SK-N-SH (cell line): ENCODE results near the gene VOPP1. TPM values are rescaled to one million over a fixed set of nuclear protein-coding genes. Genes with fewer than 3 reads are reported as not detected.

Source experiments
- CTCF ChIA-PET: fragments of 300-600, 350-600 bp; formaldehyde crosslinking; extraction: SDS; loops from one replicate; lab custom pipeline; 2021; lab: Yijun Ruan, JAX
- POLR2A ChIA-PET: fragments of 350-600 bp; sonication (Branson Sonifier 250); formaldehyde crosslinking; extraction: SDS; loops from one replicate; lab custom pipeline; 2020; ENCODE audit warnings: antibody characterized with exemption, inconsistent platforms; lab: Yijun Ruan, JAX
- DNase-seq: peaks from one replicate; pipeline ENCODE4 v3.0.0; 2012
- H2AFZ ChIP-seq: fragments of 200-600 bp; sonication (generic); 2 replicates; pipeline ENCODE4 v1.8.1; 2016; ENCODE audit warnings: antibody characterized with exemption, mild to moderate bottlenecking, low read depth
- H3F3A ChIP-seq: fragments of 200-600 bp; sonication (generic); replicated peaks from 2 replicates; pipeline ENCODE3; 2016; ENCODE audit warnings: antibody characterized with exemption, mild to moderate bottlenecking; ENCODE audit not compliant: insufficient read depth
- H3K27ac ChIP-seq, 2 experiments: fragments of 200-500 bp in 1 of 2; fragments of 200-600 bp in 1 of 2; sonication (Bioruptor generic) in 1 of 2; sonication (generic), shearing (Covaris generic) in 1 of 2; 2 replicates each; pipeline versions ENCODE4 v1.5.1 to v1.6.1; 2014 to 2016; ENCODE audit warnings: low read depth in 2 of 2, inconsistent platforms in 1 of 2, low read length in 1 of 2, mild to moderate bottlenecking in 1 of 2, mixed read lengths in 1 of 2
- H3K27me3 ChIP-seq: fragments of 200-600 bp; sonication (generic), shearing (Covaris generic); 2 replicates; pipeline ENCODE4 v1.6.1; 2016; ENCODE audit warnings: mixed run types; ENCODE audit not compliant: insufficient read depth
- H3K36me3 ChIP-seq, 2 experiments: fragments of 200-500 bp in 1 of 2; fragments of 200-600 bp in 1 of 2; sonication (Bioruptor generic) in 1 of 2; sonication (generic) in 1 of 2; replicated peaks in 1 of 2; 2 replicates each; pipeline versions ENCODE3 to v1.5.1; 2014 to 2016; ENCODE audit warnings: low read length in 1 of 2, mild to moderate bottlenecking in 1 of 2; ENCODE audit not compliant: insufficient read depth in 2 of 2, control insufficient read depth in 1 of 2
- H3K4me1 ChIP-seq, 2 experiments: fragments of 200-500 bp in 1 of 2; fragments of 200-600 bp in 1 of 2; sonication (Bioruptor generic) in 1 of 2; sonication (generic), shearing (Covaris generic) in 1 of 2; 2 replicates each; pipeline versions ENCODE4 v1.5.1 to v1.6.1; 2014 to 2016; ENCODE audit warnings: low read depth in 1 of 2, low read length in 1 of 2, mixed run types in 1 of 2; ENCODE audit not compliant: insufficient read depth in 2 of 2, control insufficient read depth in 1 of 2
- H3K4me2 ChIP-seq: fragments of 200-600 bp; sonication (generic), shearing (Covaris generic); 2 replicates; pipeline ENCODE4 v1.6.1; 2017; ENCODE audit warnings: mixed run types
- H3K4me3 ChIP-seq, 2 experiments: fragments of 200-500 bp in 1 of 2; fragments of 200-600 bp in 1 of 2; sonication (Bioruptor generic) in 1 of 2; sonication (generic), shearing (Covaris generic) in 1 of 2; 2 replicates each; pipeline versions ENCODE4 v1.5.1 to v1.8.1; 2014 to 2016; ENCODE audit warnings: low read depth in 2 of 2, inconsistent platforms in 1 of 2, low read length in 1 of 2, mild to moderate bottlenecking in 1 of 2, mixed read lengths in 1 of 2, moderate library complexity in 1 of 2
- H3K79me2 ChIP-seq: fragments of 200-600 bp; sonication (generic); 2 replicates; pipeline ENCODE4 v1.8.1; 2017; ENCODE audit warnings: mild to moderate bottlenecking; ENCODE audit not compliant: insufficient read depth
- H3K9ac ChIP-seq: fragments of 200-600 bp; sonication (generic); 2 replicates; pipeline ENCODE4 v1.6.1; 2017; ENCODE audit warnings: mixed run types
- H3K9me2 ChIP-seq: fragments of 200-600 bp; sonication (generic); 2 replicates; pipeline ENCODE4 v1.6.1; 2017; ENCODE audit warnings: mixed run types
- H3K9me3 ChIP-seq: fragments of 200-600 bp; sonication (generic); 2 replicates; pipeline ENCODE4 v1.6.1; 2017; ENCODE audit warnings: mixed run types, mild to moderate bottlenecking, moderate library complexity
- H4K20me1 ChIP-seq: fragments of 200-600 bp; sonication (generic); 2 replicates; pipeline ENCODE4 v1.6.1; 2017; ENCODE audit warnings: mild to moderate bottlenecking, mixed run types; ENCODE audit not compliant: insufficient read depth
- CTCF ChIP-seq: fragments of 200-600 bp; sonication (generic); IDR thresholded peaks from 2 replicates; pipeline ENCODE4 v1.6.1; 2017; ENCODE audit warnings: antibody characterized with exemption, mild to moderate bottlenecking, moderate library complexity
- ELF1 ChIP-seq: IDR thresholded peaks from 2 replicates; pipeline ENCODE4 v1.4.0; 2012
- EZH2phosphoT487 ChIP-seq: fragments of 200-600 bp; sonication (generic); IDR thresholded peaks from 2 replicates; pipeline ENCODE4 v1.6.1; 2017; ENCODE audit warnings: low read depth, mixed run types, mild to moderate bottlenecking, antibody characterized with exemption, moderate library complexity, borderline replicate concordance
- FOSL2 ChIP-seq: IDR thresholded peaks from 2 replicates; pipeline ENCODE4 v1.4.0; 2012; ENCODE audit warnings: low read depth, mild to moderate bottlenecking, moderate library complexity, borderline replicate concordance
- FOXJ3 ChIP-seq: sonication (generic); formaldehyde crosslinking; IDR thresholded peaks from 2 replicates; pipeline ENCODE4 v1.5.1; 2020; ENCODE audit warnings: mild to moderate bottlenecking, missing genetic modification reagents
- GABPA ChIP-seq: IDR thresholded peaks from 2 replicates; pipeline ENCODE4 v1.4.0; 2012; ENCODE audit warnings: low read depth, mild to moderate bottlenecking
- IRF3 ChIP-seq: fragments of 150-350 bp; IDR thresholded peaks from 2 replicates; pipeline ENCODE4 v1.6.1; 2016; ENCODE audit warnings: mild to moderate bottlenecking, low read depth, low read length
- JUND ChIP-seq: IDR thresholded peaks from 2 replicates; pipeline ENCODE4 v1.4.0; 2012
- MXI1 ChIP-seq: IDR thresholded peaks from 2 replicates; pipeline ENCODE4 v1.6.1; 2012; ENCODE audit warnings: mild to moderate bottlenecking, low read depth, low read length, improper control_type of control experiment
- NFIC ChIP-seq: IDR thresholded peaks from 2 replicates; pipeline ENCODE4 v1.4.0; 2012; ENCODE audit warnings: borderline replicate concordance
- RCOR1 ChIP-seq: fragments of 150-350 bp; IDR thresholded peaks from 2 replicates; pipeline ENCODE4 v1.6.1; 2017; ENCODE audit warnings: antibody characterized with exemption, low read length
- SIN3A ChIP-seq: IDR thresholded peaks from 2 replicates; pipeline ENCODE4 v1.6.1; 2012; ENCODE audit warnings: low read depth, mild to moderate bottlenecking, low read length, moderate library complexity, borderline replicate concordance
- TCF12 ChIP-seq: IDR thresholded peaks from 2 replicates; pipeline ENCODE4 v1.4.0; 2012
- WGBS: methylation state at CpG from one replicate; pipeline ENCODE4 v1.1.6; 2017; ENCODE audit warnings: low lambda C conversion rate; 5-methylcytosine and 5-hydroxymethylcytosine counted together
- polyA plus RNA-seq, 3 experiments: library from polyadenylated mRNA; depleted of rRNA; stranded (reverse); fragments of >200 nt; gene quantifications; 2 replicates each; pipeline ENCODE4 v1.2.3, GENCODE V29; 2012
- TF ChIP-seq, protein P1 (sequence below): IDR thresholded peaks from 2 replicates; pipeline ENCODE4 v1.4.0; 2012; ENCODE audit warnings: low read depth

Gene VOPP1
- polyA plus RNA-seq, 1 of the 3 experiments (the other 2 are of a cell fraction), result 69.5 TPM

- Histone ChIP-seq H3K36me3 (peaks cover 4 to 21% of the 10 kb centered on the region in 2 experiments), H3K9ac (no peak overlapping the region), H3K4me3 (no peak overlapping the region), H3K9me2 (no peaks in the 10 kb centered on the region), H3K27ac (peak overlapping the region in 1 of 2 experiments; percentile 45; a peak in 2 of 4 replicates), H4K20me1 (peaks cover 52% of the 10 kb centered on the region), H3K27me3 (no peaks in the 10 kb centered on the region), H3F3A (peaks cover 14% of the 10 kb centered on the region), H3K9me3 (no peaks in the 10 kb centered on the region), H2AFZ (no peak overlapping the region), H3K79me2 (peaks cover 96% of the 10 kb centered on the region), H3K4me2 (no peak overlapping the region), H3K4me1 (peaks cover 14 to 44% of the 10 kb centered on the region in 2 experiments; a peak in 3 of 4 replicates)
- POLR2A ChIA-PET, result interaction anchor here (0.6 kb wide), 2 partner anchors 12 to 81 kb away, joined by 3 read pairs; no protein-coding TSS in a partner anchor
- 86% methylated on average over 5 of the region's 6 CpGs for WGBS
- DNase-seq, result no peak
- TF ChIP-seq IRF3 (no peak), MXI1 (no peak), CTCF (no peak), TCF12 (peak; percentile 12; the same call in 1 of the 2 replicates), FOXJ3 (CRISPR knock-in tag) (no peak), EZH2phosphoT487 (no peak), RCOR1 (no peak), FOSL2 (peak; percentile 46; the same call in 1 of the 2 replicates), GABPA (no peak), SIN3A (no peak), ELF1 (0 out of 2 replicates have a peak, but pooled peaks have one; percentile 11), JUND (peak; percentile 36; the same call in 1 of the 2 replicates), NFIC (no peak)
- TF ChIP-seq, protein P1, sequence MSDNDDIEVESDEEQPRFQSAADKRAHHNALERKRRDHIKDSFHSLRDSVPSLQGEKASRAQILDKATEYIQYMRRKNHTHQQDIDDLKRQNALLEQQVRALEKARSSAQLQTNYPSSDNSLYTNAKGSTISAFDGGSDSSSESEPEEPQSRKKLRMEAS, result no peak
- CTCF ChIA-PET, result interaction anchor here (0.8 to 1.4 kb wide), 8 partner anchors 15 to 249 kb away, joined by 3 read pairs; no protein-coding TSS in a partner anchor
Observed at GRCh38 chr7:55504093-55504859, 68.0 kb downstream of the VOPP1 start.
